Natural killer cell treated with Interleukin-12 subunit alpha and Interleukin-12 subunit beta and Interleukin-15 and Interleukin-18, amount 100 ng/mL, for 72 hours (primary cell): Measurements from ENCODE around the gene EMP2. TPM values are rescaled to one million over a fixed set of nuclear protein-coding genes. Genes with fewer than 3 reads are reported as not detected.
"Not testable (repeated sequence)": the region's sequence is repeated elsewhere in the genome, so short reads cannot be mapped to it uniquely, and the experiment has no call there.

Experiments used
- ATAC-seq, 2 donors: fragments of 150-1000 bp; cut with Tn5 transposase in 1 of 2; sonication (Bioruptor Pico), chemical (Tn5 transposase) in 1 of 2; 2 replicates each; pipeline ENCODE4 v1.10.0; 2021
- DNase-seq: peaks from one replicate; pipeline ENCODE4 v3.0.0; 2022; ENCODE audit warnings: low spot score
- H3K27ac Mint-ChIP-seq, 2 donors: 1 replicate in 1 of 2; 2 replicates in 1 of 2; pipeline ENCODE4 v1.8.0; 2022; ENCODE audit warnings: mixed read lengths in 2 of 2, mild to moderate bottlenecking in 1 of 2, moderate library complexity in 1 of 2
- H3K27me3 Mint-ChIP-seq, 2 donors: 1 replicate in 1 of 2; 2 replicates in 1 of 2; pipeline ENCODE4 v1.8.0; 2022; ENCODE audit warnings: mixed read lengths in 2 of 2
- H3K36me3 Mint-ChIP-seq: one replicate; pipeline ENCODE4 v1.8.0; 2022; ENCODE audit warnings: mixed read lengths
- H3K4me1 Mint-ChIP-seq, 2 donors: 1 replicate in 1 of 2; 2 replicates in 1 of 2; pipeline ENCODE4 v1.8.0; 2022; ENCODE audit warnings: low read depth in 2 of 2, mixed read lengths in 2 of 2, mild to moderate bottlenecking in 1 of 2
- H3K4me3 Mint-ChIP-seq: one replicate; pipeline ENCODE4 v1.8.0; 2022; ENCODE audit warnings: mixed read lengths
- H3K9me3 Mint-ChIP-seq: 2 replicates; pipeline ENCODE4 v1.8.0; 2022; ENCODE audit warnings: mixed read lengths
- total RNA-seq, 2 donors: library from RNA; stranded (reverse); gene quantifications; one replicate each; pipeline ENCODE4 v1.2.3, GENCODE V29; 2022

Gene EMP2
- total RNA-seq, 2 donors from 2014 or later: not detected

- not testable (repeated sequence) for H3K36me3 Mint-ChIP-seq, H3K4me3 Mint-ChIP-seq, H3K27ac Mint-ChIP-seq, ATAC-seq, H3K27me3 Mint-ChIP-seq, DNase-seq, H3K9me3 Mint-ChIP-seq, H3K4me1 Mint-ChIP-seq
These were observed 75.1 kb downstream of the EMP2 start for GRCh38 chr16:10505286-10505685.

DNA sequence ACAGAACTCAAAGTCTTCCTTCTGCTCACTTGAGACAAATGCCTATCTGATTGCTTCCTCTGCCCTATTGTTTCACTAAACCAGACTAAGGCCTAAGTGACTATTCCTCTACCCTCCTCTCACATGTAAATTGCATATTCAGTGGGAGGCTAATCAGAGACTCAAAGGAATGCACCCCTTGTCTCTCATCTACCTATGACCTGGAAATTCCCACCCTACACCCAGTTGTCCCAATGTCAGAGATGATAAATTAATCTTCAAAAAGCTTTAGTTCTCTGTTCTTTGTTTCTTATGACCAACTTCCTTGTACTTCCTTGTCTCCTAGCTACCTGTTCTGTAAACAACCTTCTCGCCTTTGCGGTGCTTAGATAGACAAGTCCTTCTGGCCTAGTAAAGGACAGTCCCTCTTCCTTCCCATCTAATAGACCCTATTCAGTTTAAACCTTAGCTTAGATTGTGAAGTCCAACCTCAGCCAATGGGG, 76.0 kb downstream of the EMP2 start:
- no peak overlapping the region for H3K27ac Mint-ChIP-seq
- no peaks in the 10 kb centered on the region for H3K4me1 Mint-ChIP-seq
- ATAC-seq: no peak
- H3K27me3 Mint-ChIP-seq: peaks cover 0 to 2% of the 10 kb centered on the region in 2 donors
- no peaks in the 10 kb centered on the region for H3K36me3 Mint-ChIP-seq
- no peak overlapping the region for H3K4me3 Mint-ChIP-seq
- no peaks in the 10 kb centered on the region for H3K9me3 Mint-ChIP-seq
- DNase-seq: no peak

- H3K9me3 Mint-ChIP-seq: no peaks in the 10 kb centered on the region
- H3K4me1 Mint-ChIP-seq: peaks cover 0 to 3% of the 10 kb centered on the region in 2 donors
- no peak overlapping the region for H3K4me3 Mint-ChIP-seq
- ATAC-seq (no peak), DNase-seq (no peak)
- no peaks in the 10 kb centered on the region for H3K36me3 Mint-ChIP-seq
- H3K27ac Mint-ChIP-seq: no peak overlapping the region
- peaks cover 0 to 2% of the 10 kb centered on the region in 2 donors for H3K27me3 Mint-ChIP-seq
These were observed 77.6 kb downstream of the EMP2 start for GRCh38 chr16:10502776-10503175.

GRCh38 chr16:10501016-10501607, 79.3 kb downstream of the EMP2 start:
- Mint-ChIP-seq H3K27ac (no peak overlapping the region), H3K4me1 (peaks cover 0 to 4% of the 10 kb centered on the region in 2 donors), H3K4me3 (no peak overlapping the region), H3K27me3 (peaks cover 0 to 2% of the 10 kb centered on the region in 2 donors), H3K9me3 (no peaks in the 10 kb centered on the region), H3K36me3 (no peaks in the 10 kb centered on the region)
- DNase-seq: no peak
- ATAC-seq: peak; percentile 49 to 62

GRCh38 chr16:10500582-10500981, 79.8 kb downstream of the EMP2 start:
- H3K27me3 Mint-ChIP-seq: peaks cover 0 to 1% of the 10 kb centered on the region in 2 donors
- ATAC-seq: no peak

GRCh38 chr16:10497132-10498101, 83.0 kb downstream of the EMP2 start:
- peak; percentile 48 to 59 for ATAC-seq
- H3K27ac Mint-ChIP-seq: no peak overlapping the region
- no peak overlapping the region for H3K4me3 Mint-ChIP-seq
- H3K36me3 Mint-ChIP-seq: no peaks in the 10 kb centered on the region
- H3K27me3 Mint-ChIP-seq: no peaks in the 10 kb centered on the region
- H3K4me1 Mint-ChIP-seq: peaks cover 0 to 4% of the 10 kb centered on the region in 2 donors
- peaks cover 4% of the 10 kb centered on the region for H3K9me3 Mint-ChIP-seq
- no peak for DNase-seq

More at GRCh38 chr16:10500582-10500981, 79.8 kb downstream of the EMP2 start:
- DNase-seq: no peak
- Mint-ChIP-seq H3K4me3 (no peak overlapping the region), H3K4me1 (peaks cover 0 to 4% of the 10 kb centered on the region in 2 donors), H3K9me3 (no peaks in the 10 kb centered on the region), H3K27ac (no peak overlapping the region), H3K36me3 (no peaks in the 10 kb centered on the region)

DNA sequence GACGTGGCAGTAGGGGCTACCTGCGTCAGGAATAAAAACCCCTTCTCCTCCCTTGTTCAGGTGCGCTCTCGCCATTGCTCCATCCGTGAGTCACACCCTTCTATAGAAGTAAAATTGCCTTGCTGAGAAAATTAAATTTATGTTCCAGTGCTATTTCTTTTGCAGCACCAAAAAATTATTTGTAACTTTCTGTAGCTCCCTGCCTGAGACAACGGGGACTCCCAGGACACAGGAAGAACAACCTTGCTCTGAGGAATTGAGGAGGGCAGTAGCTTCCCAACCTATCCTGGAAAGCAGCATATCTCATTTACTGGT, 85.4 kb downstream of the EMP2 start:
- Mint-ChIP-seq H3K27ac (no peak overlapping the region), H3K27me3 (no peaks in the 10 kb centered on the region), H3K4me1 (peaks cover 0 to 4% of the 10 kb centered on the region in 2 donors), H3K4me3 (no peak overlapping the region), H3K36me3 (no peaks in the 10 kb centered on the region), H3K9me3 (peaks cover 4% of the 10 kb centered on the region)
- no peak for DNase-seq
- ATAC-seq: no peak

GRCh38 chr16:10494343-10495030, 85.9 kb downstream of the EMP2 start:
- Mint-ChIP-seq H3K27me3 (no peaks in the 10 kb centered on the region), H3K27ac (no peak overlapping the region), H3K36me3 (no peaks in the 10 kb centered on the region), H3K4me3 (no peak overlapping the region), H3K4me1 (peaks cover 0 to 4% of the 10 kb centered on the region in 2 donors), H3K9me3 (peaks cover 4% of the 10 kb centered on the region)
- DNase-seq: no peak
- ATAC-seq: no peak

DNA sequence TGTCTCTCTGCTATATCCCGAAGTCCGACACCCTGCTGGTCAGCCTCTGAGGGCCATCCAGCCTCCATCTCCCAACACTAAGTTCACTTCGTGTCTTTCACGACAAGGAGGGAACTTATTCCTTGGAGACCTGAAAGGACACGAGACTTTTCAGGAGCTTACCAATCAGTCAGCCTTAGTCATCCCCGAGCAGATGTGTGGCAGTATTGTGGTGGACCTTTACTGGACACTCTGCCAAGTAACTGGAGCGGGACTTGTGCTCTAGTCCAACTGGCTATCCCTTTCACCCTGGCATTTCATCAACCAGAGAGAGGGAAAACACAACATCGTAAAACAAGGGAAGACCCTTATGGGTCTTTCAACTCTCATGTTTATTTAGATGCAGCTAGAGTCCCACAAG, 87.1 kb downstream of the EMP2 start:
- Mint-ChIP-seq H3K27ac (no peak overlapping the region), H3K27me3 (no peaks in the 10 kb centered on the region), H3K36me3 (no peaks in the 10 kb centered on the region), H3K9me3 (peaks cover 4% of the 10 kb centered on the region), H3K4me3 (no peak overlapping the region), H3K4me1 (peaks cover 0 to 4% of the 10 kb centered on the region in 2 donors)
- no peak for DNase-seq
- peak in 1 of 2 donors; percentile 30 for ATAC-seq

GRCh38 chr16:10490141-10490540, 90.3 kb downstream of the EMP2 start:
- no peaks in the 10 kb centered on the region for H3K27me3 Mint-ChIP-seq
- peaks cover 6% of the 10 kb centered on the region for H3K36me3 Mint-ChIP-seq
- H3K4me3 Mint-ChIP-seq: no peak overlapping the region
- H3K4me1 Mint-ChIP-seq: no peaks in the 10 kb centered on the region
- DNase-seq (no peak), ATAC-seq (no peak)
- no peak overlapping the region for H3K27ac Mint-ChIP-seq
- H3K9me3 Mint-ChIP-seq: peaks cover 10% of the 10 kb centered on the region

- Mint-ChIP-seq H3K27ac (no peak overlapping the region), H3K4me3 (no peak overlapping the region), H3K9me3 (peaks cover 5% of the 10 kb centered on the region), H3K4me1 (no peaks in the 10 kb centered on the region), H3K27me3 (no peaks in the 10 kb centered on the region), H3K36me3 (peaks cover 14% of the 10 kb centered on the region)
- no peak for ATAC-seq
- DNase-seq: no peak
These were observed 94.6 kb downstream of the EMP2 start for GRCh38 chr16:10485698-10486382.

GRCh38 chr16:10485159-10485558, 95.2 kb downstream of the EMP2 start:
- DNase-seq: no peak
- Mint-ChIP-seq H3K4me1 (no peaks in the 10 kb centered on the region), H3K27ac (no peak overlapping the region), H3K9me3 (peaks cover 5% of the 10 kb centered on the region), H3K36me3 (peaks cover 14% of the 10 kb centered on the region), H3K27me3 (no peaks in the 10 kb centered on the region), H3K4me3 (no peak overlapping the region)
- ATAC-seq: no peak

GRCh38 chr16:10480151-10480550, 100.2 kb downstream of the EMP2 start:
- Mint-ChIP-seq H3K9me3 (no peaks in the 10 kb centered on the region), H3K36me3 (peaks cover 17% of the 10 kb centered on the region), H3K4me3 (no peak overlapping the region), H3K27me3 (no peaks in the 10 kb centered on the region), H3K27ac (no peak overlapping the region), H3K4me1 (no peaks in the 10 kb centered on the region)
- DNase-seq (no peak), ATAC-seq (no peak)
